ENCODE results near the gene FOXJ1.

Gene FOXJ1

DNA sequence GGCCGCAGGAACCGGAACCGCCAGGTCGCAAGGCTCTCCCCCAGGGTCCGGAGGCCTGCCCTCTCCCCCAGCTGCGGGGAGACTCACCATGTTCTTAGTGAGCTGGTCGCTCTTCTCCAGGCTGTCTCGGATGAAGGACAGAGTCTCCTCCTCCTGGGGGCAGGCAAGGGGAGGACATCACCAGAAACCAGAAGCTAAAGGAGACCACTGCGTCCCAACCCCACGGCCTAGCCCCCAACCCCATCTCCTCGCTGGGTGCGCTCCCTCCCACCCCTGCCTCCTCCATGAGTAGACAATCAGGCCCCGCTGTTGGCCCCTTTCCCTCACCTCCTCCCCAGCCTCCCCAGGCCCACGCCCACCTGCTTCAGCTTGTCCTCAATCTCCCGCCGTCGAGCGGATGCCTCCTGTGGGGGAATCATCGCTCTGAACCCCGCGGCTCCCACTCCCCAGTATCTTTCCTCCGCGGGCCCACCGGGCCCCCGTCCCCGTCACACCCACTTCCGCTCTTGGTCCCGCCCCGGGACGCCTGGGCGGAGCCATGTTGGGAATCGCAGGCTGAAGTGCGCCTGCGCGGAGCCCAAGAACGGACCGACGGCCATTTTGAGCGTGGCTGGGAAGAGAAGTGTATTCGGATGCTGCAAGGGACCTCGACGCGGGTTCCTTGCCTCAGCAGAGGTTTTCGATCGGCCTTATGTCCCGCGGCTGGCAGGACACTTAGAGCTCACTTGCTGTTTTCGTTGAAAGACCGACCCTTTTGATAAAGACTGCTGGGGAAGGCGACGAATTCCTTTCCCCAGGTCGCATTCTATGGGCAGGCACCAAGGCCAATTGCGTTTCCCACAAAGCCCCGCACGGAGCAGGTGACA is 37.5 kb downstream of the FOXJ1 start, which contains the start of gene EXOC7 (continued):
- TF ChIP-seq, protein P1, sequence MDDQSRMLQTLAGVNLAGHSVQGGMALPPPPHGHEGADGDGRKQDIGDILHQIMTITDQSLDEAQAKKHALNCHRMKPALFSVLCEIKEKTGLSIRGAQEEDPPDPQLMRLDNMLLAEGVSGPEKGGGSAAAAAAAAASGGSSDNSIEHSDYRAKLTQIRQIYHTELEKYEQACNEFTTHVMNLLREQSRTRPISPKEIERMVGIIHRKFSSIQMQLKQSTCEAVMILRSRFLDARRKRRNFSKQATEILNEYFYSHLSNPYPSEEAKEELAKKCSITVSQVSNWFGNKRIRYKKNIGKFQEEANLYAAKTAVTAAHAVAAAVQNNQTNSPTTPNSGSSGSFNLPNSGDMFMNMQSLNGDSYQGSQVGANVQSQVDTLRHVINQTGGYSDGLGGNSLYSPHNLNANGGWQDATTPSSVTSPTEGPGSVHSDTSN (CRISPR knock-in tag; IDR thresholded peaks at IDR 0.05), result 0 out of 2 replicates have a peak, but pooled peaks have one; percentile 27
- TF ChIP-seq ZNF121 (tag by site-specific recombination; IDR thresholded peaks at IDR 0.05), result no peak
- TF ChIP-seq KLF7 (tag by site-specific recombination; IDR thresholded peaks at IDR 0.05; ENCODE audit: borderline replicate concordance), result peak; percentile 65
- peak; percentile 93 for TF ChIP-seq SP2 (tag by site-specific recombination; IDR thresholded peaks at IDR 0.05)
- TF ChIP-seq GLI2 (tag by site-specific recombination; IDR thresholded peaks at IDR 0.05; ENCODE audit: borderline replicate concordance, low read depth), result no peak
- TF ChIP-seq, protein P2, sequence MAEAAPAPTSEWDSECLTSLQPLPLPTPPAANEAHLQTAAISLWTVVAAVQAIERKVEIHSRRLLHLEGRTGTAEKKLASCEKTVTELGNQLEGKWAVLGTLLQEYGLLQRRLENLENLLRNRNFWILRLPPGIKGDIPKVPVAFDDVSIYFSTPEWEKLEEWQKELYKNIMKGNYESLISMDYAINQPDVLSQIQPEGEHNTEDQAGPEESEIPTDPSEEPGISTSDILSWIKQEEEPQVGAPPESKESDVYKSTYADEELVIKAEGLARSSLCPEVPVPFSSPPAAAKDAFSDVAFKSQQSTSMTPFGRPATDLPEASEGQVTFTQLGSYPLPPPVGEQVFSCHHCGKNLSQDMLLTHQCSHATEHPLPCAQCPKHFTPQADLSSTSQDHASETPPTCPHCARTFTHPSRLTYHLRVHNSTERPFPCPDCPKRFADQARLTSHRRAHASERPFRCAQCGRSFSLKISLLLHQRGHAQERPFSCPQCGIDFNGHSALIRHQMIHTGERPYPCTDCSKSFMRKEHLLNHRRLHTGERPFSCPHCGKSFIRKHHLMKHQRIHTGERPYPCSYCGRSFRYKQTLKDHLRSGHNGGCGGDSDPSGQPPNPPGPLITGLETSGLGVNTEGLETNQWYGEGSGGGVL (tag by site-specific recombination; IDR thresholded peaks at IDR 0.05), result peak; percentile 89
- TF ChIP-seq, protein P3, sequence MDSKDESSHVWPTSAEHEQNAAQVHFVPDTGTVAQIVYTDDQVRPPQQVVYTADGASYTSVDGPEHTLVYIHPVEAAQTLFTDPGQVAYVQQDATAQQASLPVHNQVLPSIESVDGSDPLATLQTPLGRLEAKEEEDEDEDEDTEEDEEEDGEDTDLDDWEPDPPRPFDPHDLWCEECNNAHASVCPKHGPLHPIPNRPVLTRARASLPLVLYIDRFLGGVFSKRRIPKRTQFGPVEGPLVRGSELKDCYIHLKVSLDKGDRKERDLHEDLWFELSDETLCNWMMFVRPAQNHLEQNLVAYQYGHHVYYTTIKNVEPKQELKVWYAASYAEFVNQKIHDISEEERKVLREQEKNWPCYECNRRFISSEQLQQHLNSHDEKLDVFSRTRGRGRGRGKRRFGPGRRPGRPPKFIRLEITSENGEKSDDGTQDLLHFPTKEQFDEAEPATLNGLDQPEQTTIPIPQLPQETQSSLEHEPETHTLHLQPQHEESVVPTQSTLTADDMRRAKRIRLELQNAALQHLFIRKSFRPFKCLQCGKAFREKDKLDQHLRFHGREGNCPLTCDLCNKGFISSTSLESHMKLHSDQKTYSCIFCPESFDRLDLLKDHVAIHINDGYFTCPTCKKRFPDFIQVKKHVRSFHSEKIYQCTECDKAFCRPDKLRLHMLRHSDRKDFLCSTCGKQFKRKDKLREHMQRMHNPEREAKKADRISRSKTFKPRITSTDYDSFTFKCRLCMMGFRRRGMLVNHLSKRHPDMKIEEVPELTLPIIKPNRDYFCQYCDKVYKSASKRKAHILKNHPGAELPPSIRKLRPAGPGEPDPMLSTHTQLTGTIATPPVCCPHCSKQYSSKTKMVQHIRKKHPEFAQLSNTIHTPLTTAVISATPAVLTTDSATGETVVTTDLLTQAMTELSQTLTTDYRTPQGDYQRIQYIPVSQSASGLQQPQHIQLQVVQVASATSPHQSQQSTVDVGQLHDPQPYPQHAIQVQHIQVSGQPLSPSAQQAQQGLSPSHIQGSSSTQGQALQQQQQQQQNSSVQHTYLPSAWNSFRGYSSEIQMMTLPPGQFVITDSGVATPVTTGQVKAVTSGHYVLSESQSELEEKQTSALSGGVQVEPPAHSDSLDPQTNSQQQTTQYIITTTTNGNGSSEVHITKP (tag by site-specific recombination; IDR thresholded peaks at IDR 0.05), result peak; percentile 76
- no peak for TF ChIP-seq ZNF24 (tag by site-specific recombination; IDR thresholded peaks at IDR 0.05)
- TF ChIP-seq REPIN1 (tag by site-specific recombination; IDR thresholded peaks at IDR 0.05; ENCODE audit: low read depth), result no peak
- TF ChIP-seq ZNF677 (tag by site-specific recombination; IDR thresholded peaks at IDR 0.05), result no peak
- TF ChIP-seq ZIC2 (tag by site-specific recombination; IDR thresholded peaks at IDR 0.05), result peak; percentile 85
- no peak for TF ChIP-seq ZNF776 (tag by site-specific recombination; IDR thresholded peaks at IDR 0.05; ENCODE audit: borderline replicate concordance)
- TF ChIP-seq TRIM28 (IDR thresholded peaks at IDR 0.05; ENCODE audit: borderline replicate concordance, low read length), result peak; percentile 47; the same call in 1 of the 2 replicates
- TF ChIP-seq ZNF23 (tag by site-specific recombination; IDR thresholded peaks at IDR 0.05; ENCODE audit: borderline replicate concordance), result no peak
- TF ChIP-seq ZNF423 (tag by site-specific recombination; IDR thresholded peaks at IDR 0.05), result no peak
- peak; percentile 80 for TF ChIP-seq YY1 (tag by site-specific recombination; IDR thresholded peaks at IDR 0.05)
- TF ChIP-seq ZFP3 (tag by site-specific recombination; IDR thresholded peaks at IDR 0.05; ENCODE audit: low read depth), result no peak
- no peak for TF ChIP-seq ZNF404 (tag by site-specific recombination; IDR thresholded peaks at IDR 0.05)
- TF ChIP-seq, protein P4, sequence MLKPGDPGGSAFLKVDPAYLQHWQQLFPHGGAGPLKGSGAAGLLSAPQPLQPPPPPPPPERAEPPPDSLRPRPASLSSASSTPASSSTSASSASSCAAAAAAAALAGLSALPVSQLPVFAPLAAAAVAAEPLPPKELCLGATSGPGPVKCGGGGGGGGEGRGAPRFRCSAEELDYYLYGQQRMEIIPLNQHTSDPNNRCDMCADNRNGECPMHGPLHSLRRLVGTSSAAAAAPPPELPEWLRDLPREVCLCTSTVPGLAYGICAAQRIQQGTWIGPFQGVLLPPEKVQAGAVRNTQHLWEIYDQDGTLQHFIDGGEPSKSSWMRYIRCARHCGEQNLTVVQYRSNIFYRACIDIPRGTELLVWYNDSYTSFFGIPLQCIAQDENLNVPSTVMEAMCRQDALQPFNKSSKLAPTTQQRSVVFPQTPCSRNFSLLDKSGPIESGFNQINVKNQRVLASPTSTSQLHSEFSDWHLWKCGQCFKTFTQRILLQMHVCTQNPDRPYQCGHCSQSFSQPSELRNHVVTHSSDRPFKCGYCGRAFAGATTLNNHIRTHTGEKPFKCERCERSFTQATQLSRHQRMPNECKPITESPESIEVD (tag by site-specific recombination; IDR thresholded peaks at IDR 0.05), result no peak
- TF ChIP-seq ZNF174 (tag by site-specific recombination; IDR thresholded peaks at IDR 0.05), result no peak
- TF ChIP-seq ZNF335 (tag by site-specific recombination; conservative IDR thresholded peaks at IDR 0.05), result peak; percentile 87
- TF ChIP-seq, protein P5, sequence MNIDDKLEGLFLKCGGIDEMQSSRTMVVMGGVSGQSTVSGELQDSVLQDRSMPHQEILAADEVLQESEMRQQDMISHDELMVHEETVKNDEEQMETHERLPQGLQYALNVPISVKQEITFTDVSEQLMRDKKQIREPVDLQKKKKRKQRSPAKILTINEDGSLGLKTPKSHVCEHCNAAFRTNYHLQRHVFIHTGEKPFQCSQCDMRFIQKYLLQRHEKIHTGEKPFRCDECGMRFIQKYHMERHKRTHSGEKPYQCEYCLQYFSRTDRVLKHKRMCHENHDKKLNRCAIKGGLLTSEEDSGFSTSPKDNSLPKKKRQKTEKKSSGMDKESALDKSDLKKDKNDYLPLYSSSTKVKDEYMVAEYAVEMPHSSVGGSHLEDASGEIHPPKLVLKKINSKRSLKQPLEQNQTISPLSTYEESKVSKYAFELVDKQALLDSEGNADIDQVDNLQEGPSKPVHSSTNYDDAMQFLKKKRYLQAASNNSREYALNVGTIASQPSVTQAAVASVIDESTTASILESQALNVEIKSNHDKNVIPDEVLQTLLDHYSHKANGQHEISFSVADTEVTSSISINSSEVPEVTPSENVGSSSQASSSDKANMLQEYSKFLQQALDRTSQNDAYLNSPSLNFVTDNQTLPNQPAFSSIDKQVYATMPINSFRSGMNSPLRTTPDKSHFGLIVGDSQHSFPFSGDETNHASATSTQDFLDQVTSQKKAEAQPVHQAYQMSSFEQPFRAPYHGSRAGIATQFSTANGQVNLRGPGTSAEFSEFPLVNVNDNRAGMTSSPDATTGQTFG (tag by site-specific recombination; IDR thresholded peaks at IDR 0.05; ENCODE audit: borderline replicate concordance), result no peak
- peak; percentile 99 for TF ChIP-seq KLF9 (tag by site-specific recombination; IDR thresholded peaks at IDR 0.05; ENCODE audit: low read depth)
- no peak for TF ChIP-seq ZFP41 (tag by site-specific recombination; IDR thresholded peaks at IDR 0.05; ENCODE audit: borderline replicate concordance)
- TF ChIP-seq, protein P6, sequence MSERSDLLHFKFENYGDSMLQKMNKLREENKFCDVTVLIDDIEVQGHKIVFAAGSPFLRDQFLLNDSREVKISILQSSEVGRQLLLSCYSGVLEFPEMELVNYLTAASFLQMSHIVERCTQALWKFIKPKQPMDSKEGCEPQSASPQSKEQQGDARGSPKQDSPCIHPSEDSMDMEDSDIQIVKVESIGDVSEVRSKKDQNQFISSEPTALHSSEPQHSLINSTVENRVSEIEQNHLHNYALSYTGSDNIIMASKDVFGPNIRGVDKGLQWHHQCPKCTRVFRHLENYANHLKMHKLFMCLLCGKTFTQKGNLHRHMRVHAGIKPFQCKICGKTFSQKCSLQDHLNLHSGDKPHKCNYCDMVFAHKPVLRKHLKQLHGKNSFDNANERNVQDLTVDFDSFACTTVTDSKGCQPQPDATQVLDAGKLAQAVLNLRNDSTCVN (tag by site-specific recombination; optimal IDR thresholded peaks at IDR 0.05), result peak; percentile 38

All from HEK293 (cell line).